ENCODE data around the gene CADM1.

The CADM1 gene

GRCh38 chr11:115199481-115200069 is 304.6 kb downstream of the CADM1 start:
- no peak for DNase-seq

- no peak for DNase-seq
Measured at GRCh38 chr11:115198321-115198741, 305.9 kb downstream of the CADM1 start.

- no peak for DNase-seq
Measured at GRCh38 chr11:115197433-115197832, 306.8 kb downstream of the CADM1 start.

- no peak for DNase-seq
Measured at GRCh38 chr11:115197031-115197430, 307.2 kb downstream of the CADM1 start.

GRCh38 chr11:115194802-115195110 is 309.5 kb downstream of the CADM1 start:
- DNase-seq: no peak

GRCh38 chr11:115193914-115194801 is 310.1 kb downstream of the CADM1 start:
- no peak for DNase-seq

- no peak for DNase-seq
Measured at GRCh38 chr11:115191761-115192160, 312.5 kb downstream of the CADM1 start.

- no peak for DNase-seq
Measured at GRCh38 chr11:115190196-115190595, 314.0 kb downstream of the CADM1 start.

- DNase-seq: no peak
Measured at GRCh38 chr11:115188898-115189278, 315.3 kb downstream of the CADM1 start.

GRCh38 chr11:115188188-115188897 is 315.9 kb downstream of the CADM1 start:
- DNase-seq: no peak

- no peak for DNase-seq
Measured at GRCh38 chr11:115185931-115186330, 318.3 kb downstream of the CADM1 start.

GRCh38 chr11:115185507-115185906 is 318.7 kb downstream of the CADM1 start:
- DNase-seq: no peak

- no peak for DNase-seq
Measured at GRCh38 chr11:115184901-115185300, 319.3 kb downstream of the CADM1 start.

- DNase-seq: no peak
Measured at GRCh38 chr11:115183830-115184229, 320.4 kb downstream of the CADM1 start.

- DNase-seq: no peak
Measured at GRCh38 chr11:115183136-115183535, 321.1 kb downstream of the CADM1 start.

GRCh38 chr11:115182282-115182955 is 321.8 kb downstream of the CADM1 start:
- DNase-seq: no peak

- no peak for DNase-seq
Measured at GRCh38 chr11:115181538-115181937, 322.7 kb downstream of the CADM1 start.

- DNase-seq: no peak
Measured at GRCh38 chr11:115180272-115180671, 323.9 kb downstream of the CADM1 start.

- DNase-seq: no peak
Measured at GRCh38 chr11:115179636-115180035, 324.6 kb downstream of the CADM1 start.

GRCh38 chr11:115178705-115179104 is 325.5 kb downstream of the CADM1 start:
- DNase-seq: no peak

- DNase-seq: no peak
Measured at GRCh38 chr11:115173136-115173535, 331.1 kb downstream of the CADM1 start.

GRCh38 chr11:115170133-115170815 is 333.9 kb downstream of the CADM1 start:
- peak; percentile 28 to 38 for DNase-seq

GRCh38 chr11:115169251-115169650 is 335.0 kb downstream of the CADM1 start:
- no peak for DNase-seq
